ENCODE data around the gene PLXNA4.

DNA sequence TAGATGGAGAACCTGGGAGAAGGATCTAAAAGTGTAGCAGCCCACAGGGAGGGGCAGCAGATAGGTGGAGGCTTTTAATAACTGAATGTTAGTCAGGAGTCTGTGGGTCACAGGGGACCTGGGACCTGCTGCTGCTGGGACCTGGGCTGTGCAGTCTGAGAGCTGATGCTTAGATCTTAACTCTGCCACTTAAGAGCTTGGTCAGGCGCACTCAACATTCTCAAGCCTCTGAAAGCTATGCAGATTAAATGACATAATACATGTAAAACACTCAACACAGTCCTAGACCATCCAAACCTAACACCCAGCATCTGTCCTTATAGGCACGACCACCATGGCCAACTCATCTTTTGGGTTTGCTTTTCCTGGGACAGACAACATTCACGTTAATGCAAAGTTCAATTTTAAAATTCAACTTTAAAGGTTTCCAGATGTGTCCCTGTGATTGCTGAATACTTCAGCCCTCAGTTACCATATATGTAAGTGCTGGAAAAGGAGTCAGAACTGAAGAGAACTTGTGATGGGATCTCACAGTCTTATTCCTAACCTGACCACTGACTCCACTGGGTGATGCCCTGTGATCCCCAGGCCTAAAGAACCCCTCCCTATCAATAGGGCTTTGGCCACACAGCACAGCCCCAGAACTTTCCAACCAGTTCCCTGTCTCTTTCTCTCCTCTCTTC, 321.0 kb downstream of the PLXNA4 start:
- TF ChIP-seq, protein P1, sequence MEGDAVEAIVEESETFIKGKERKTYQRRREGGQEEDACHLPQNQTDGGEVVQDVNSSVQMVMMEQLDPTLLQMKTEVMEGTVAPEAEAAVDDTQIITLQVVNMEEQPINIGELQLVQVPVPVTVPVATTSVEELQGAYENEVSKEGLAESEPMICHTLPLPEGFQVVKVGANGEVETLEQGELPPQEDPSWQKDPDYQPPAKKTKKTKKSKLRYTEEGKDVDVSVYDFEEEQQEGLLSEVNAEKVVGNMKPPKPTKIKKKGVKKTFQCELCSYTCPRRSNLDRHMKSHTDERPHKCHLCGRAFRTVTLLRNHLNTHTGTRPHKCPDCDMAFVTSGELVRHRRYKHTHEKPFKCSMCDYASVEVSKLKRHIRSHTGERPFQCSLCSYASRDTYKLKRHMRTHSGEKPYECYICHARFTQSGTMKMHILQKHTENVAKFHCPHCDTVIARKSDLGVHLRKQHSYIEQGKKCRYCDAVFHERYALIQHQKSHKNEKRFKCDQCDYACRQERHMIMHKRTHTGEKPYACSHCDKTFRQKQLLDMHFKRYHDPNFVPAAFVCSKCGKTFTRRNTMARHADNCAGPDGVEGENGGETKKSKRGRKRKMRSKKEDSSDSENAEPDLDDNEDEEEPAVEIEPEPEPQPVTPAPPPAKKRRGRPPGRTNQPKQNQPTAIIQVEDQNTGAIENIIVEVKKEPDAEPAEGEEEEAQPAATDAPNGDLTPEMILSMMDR (IDR thresholded peaks at IDR 0.05), result no peak
- TF ChIP-seq EZH2 (IDR thresholded peaks at IDR 0.05; ENCODE audit: borderline replicate concordance, insufficient read depth, low read depth, low read length, poor library complexity, severe bottlenecking), result no peak

Measured in B cell (primary cell).